Measurements from ENCODE around the gene C1R. TPM values are rescaled to one million over a fixed set of nuclear protein-coding genes. Genes with fewer than 3 reads are reported as not detected.

The C1R gene
- total RNA-seq, 1 experiment from 2014 or later, result 11.5 TPM

GRCh38 chr12:7090222-7090998, 1.8 kb downstream of the C1R start:
- peak overlapping the region; percentile 25 for H3K4me2 ChIP-seq (ENCODE audit: insufficient read depth, insufficient read length, low read length)
- H3K4me1 Mint-ChIP-seq, result peaks cover 25 to 27% of the 10 kb centered on the region in 2 experiments
- H4K5ac ChIP-seq (ENCODE audit: insufficient read length, low read depth, low read length), result no peak overlapping the region
- H2BK12ac ChIP-seq (ENCODE audit: insufficient read length, low read depth, low read length), result no peak overlapping the region
- DNase-seq, result peak; percentile 79
- no peaks in the 10 kb centered on the region for H3K9me3 ChIP-seq (ENCODE audit: control insufficient read depth, low read depth, low read length)
- H3K9ac ChIP-seq (ENCODE audit: extremely low read depth, insufficient read length, low read length), result no peak overlapping the region
- H2BK15ac ChIP-seq (ENCODE audit: low read depth, low read length), result no peak overlapping the region
- H2BK5ac ChIP-seq (ENCODE audit: insufficient read length, low read length), result no peak overlapping the region
- H3K79me2 ChIP-seq (ENCODE audit: insufficient read depth, low read length), result no peaks in the 10 kb centered on the region
- H3K18ac ChIP-seq (ENCODE audit: insufficient read length, low read depth, low read length), result no peak overlapping the region
- no peak overlapping the region for H4K91ac ChIP-seq (ENCODE audit: insufficient read length, low read depth, low read length)
- no peak overlapping the region for H2BK120ac ChIP-seq (ENCODE audit: low read depth, low read length, poor library complexity, severe bottlenecking)
- H3K14ac ChIP-seq (ENCODE audit: insufficient read depth, low read length), result peak overlapping the region; percentile 2; the same call in 1 of the 2 replicates
- no peaks in the 10 kb centered on the region for H4K20me1 ChIP-seq (ENCODE audit: control insufficient read depth, insufficient read depth, insufficient read length)
- peaks cover 14% of the 10 kb centered on the region; the same call in 1 of the 2 replicates for H3K4me1 ChIP-seq (ENCODE audit: insufficient read depth, low read length)
- H3K27me3 ChIP-seq (ENCODE audit: insufficient read depth, low read length), result no peaks in the 10 kb centered on the region; the same call in 1 of the 2 replicates
- H2AFZ ChIP-seq (ENCODE audit: low read length), result no peak overlapping the region
- no peak overlapping the region for H2AK5ac ChIP-seq (ENCODE audit: insufficient read length, low read length)
- H3K79me1 ChIP-seq (ENCODE audit: insufficient read depth, low read depth, low read length, poor library complexity, severe bottlenecking), result no peaks in the 10 kb centered on the region
- peak overlapping the region; percentile 9 to 47; a peak in 3 of 5 replicates for H3K4me3 Mint-ChIP-seq
- H3K36me3 Mint-ChIP-seq (ENCODE audit: insufficient read depth in 1 of 3, low read depth in 3 of 3), result peaks cover 5 to 6% (median 5%) of the 10 kb centered on the region in 3 experiments; a peak in 3 of 7 replicates
- H3K56ac ChIP-seq (ENCODE audit: insufficient read length, low read depth, low read length), result no peak overlapping the region
- H3K4ac ChIP-seq (ENCODE audit: low read depth, low read length), result no peak overlapping the region
- WGBS (ENCODE audit: extremely low coverage, insufficient read length, low lambda C conversion rate), result no CpG with 5 or more reads among the region's 16 CpGs
- TF ChIP-seq, protein P1, sequence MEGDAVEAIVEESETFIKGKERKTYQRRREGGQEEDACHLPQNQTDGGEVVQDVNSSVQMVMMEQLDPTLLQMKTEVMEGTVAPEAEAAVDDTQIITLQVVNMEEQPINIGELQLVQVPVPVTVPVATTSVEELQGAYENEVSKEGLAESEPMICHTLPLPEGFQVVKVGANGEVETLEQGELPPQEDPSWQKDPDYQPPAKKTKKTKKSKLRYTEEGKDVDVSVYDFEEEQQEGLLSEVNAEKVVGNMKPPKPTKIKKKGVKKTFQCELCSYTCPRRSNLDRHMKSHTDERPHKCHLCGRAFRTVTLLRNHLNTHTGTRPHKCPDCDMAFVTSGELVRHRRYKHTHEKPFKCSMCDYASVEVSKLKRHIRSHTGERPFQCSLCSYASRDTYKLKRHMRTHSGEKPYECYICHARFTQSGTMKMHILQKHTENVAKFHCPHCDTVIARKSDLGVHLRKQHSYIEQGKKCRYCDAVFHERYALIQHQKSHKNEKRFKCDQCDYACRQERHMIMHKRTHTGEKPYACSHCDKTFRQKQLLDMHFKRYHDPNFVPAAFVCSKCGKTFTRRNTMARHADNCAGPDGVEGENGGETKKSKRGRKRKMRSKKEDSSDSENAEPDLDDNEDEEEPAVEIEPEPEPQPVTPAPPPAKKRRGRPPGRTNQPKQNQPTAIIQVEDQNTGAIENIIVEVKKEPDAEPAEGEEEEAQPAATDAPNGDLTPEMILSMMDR (conservative IDR thresholded peaks at IDR 0.05), result no peak
- no peak overlapping the region for H2BK20ac ChIP-seq (ENCODE audit: low read depth, low read length, poor library complexity, severe bottlenecking)
- H3K27me3 Mint-ChIP-seq (ENCODE audit: low read depth), result peaks cover 10% of the 10 kb centered on the region
- peaks cover 4% of the 10 kb centered on the region for H3K23me2 ChIP-seq (ENCODE audit: insufficient read length, low read depth, low read length, poor library complexity, severe bottlenecking)
- H3K23ac ChIP-seq (ENCODE audit: insufficient read length, low read depth, low read length), result no peak overlapping the region
- no peak overlapping the region for H3K27ac ChIP-seq (ENCODE audit: insufficient read length, low read depth, low read length)
- no peaks in the 10 kb centered on the region for H3K9me3 Mint-ChIP-seq
- H3K27ac Mint-ChIP-seq, result peak overlapping the region; percentile 9 to 90 (median 53); a peak in 6 of 7 replicates
- H4K8ac ChIP-seq (replicated peaks; ENCODE audit: insufficient read length, low read depth, low read length), result no peak overlapping the region
- no peak overlapping the region for H3T11ph ChIP-seq (ENCODE audit: low read length)

Data from H9 (cell line).